Left lobe of liver (tissue), 2 donors: ENCODE data around the gene SNRPD2. TPM values are rescaled to one million over a fixed set of nuclear protein-coding genes. Genes with fewer than 3 reads are reported as not detected.
A peak's percentile ranks its signal among the peaks of the same experiment; 100 is the strongest.

Experiments
- ATAC-seq: fragments of 200-7000 bp; cut with Tn5 transposase; one replicate; pipeline ENCODE4 v1.9.1; 2020; ENCODE audit warnings: mild to moderate bottlenecking, moderate library complexity
- DNase-seq: peaks from one replicate; pipeline ENCODE4 v3.0.0-alpha.2; 2020; ENCODE audit warnings: low spot score
- total RNA-seq: library from RNA; stranded (reverse); gene quantifications from one replicate; pipeline ENCODE4 v1.2.1, GENCODE V29; 2021
- donor health status: DM: no; HTN: no; CAD: no; lungs with moderate emphysema.
- donor health status: DM: no; HTN: yes; CAD: no.

The SNRPD2 gene
- total RNA-seq, 1 donor from 2014 or later, result 91.2 TPM

DNA sequence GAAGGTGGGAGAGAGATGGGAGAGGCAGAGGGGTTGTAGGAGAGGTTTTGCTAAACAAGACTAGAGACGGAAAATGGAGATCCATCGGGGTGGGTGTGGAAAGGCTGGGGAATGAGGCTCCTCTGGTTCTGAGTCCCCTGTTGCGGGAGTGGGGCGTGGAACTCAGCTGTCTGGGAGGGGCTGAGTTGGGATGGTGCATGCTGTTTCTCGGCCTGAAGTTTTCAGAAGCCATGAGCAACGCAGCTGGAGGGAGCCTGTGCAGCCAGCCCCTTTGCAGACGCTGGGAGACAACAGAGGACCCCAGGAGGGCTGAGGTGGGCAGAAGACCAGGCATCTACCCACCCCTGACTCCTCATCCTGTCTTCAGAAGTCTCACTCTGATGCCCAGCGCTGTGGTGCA is 31.1 kb downstream of the SNRPD2 start:
- no peak for ATAC-seq
- no peak for DNase-seq

DNA sequence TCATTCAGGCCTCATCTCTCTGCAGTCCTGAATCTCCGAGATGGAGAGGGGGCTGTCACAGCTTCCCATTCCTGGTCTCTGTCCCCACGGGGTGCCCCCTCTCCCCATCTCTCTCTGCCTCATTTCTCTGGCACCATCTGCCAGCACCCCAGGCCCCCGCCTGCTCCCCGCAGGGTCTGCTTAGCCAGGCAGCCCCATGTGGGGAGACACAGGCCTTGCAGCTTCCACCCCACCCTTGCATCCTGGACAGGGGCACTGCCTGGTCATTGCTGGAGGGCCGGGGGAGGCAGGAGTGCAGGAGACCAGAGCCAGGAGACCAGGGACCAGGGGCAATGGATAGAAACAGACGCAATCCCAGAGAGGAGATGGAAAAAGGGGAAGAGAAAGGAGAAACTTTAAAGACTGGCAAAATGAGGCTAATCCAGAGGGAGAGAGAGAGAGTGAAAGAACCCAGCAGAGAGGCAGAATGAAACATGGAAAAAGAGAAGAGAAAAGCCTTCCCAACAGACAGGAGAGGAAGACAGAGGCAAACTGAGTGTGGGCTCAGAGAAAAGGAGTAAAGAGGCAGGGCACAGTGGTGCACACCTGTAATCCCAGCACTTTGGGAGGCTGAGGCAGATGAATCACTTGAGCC is 32.5 kb downstream of the SNRPD2 start:
- DNase-seq, result no peak
- ATAC-seq, result no peak

DNA sequence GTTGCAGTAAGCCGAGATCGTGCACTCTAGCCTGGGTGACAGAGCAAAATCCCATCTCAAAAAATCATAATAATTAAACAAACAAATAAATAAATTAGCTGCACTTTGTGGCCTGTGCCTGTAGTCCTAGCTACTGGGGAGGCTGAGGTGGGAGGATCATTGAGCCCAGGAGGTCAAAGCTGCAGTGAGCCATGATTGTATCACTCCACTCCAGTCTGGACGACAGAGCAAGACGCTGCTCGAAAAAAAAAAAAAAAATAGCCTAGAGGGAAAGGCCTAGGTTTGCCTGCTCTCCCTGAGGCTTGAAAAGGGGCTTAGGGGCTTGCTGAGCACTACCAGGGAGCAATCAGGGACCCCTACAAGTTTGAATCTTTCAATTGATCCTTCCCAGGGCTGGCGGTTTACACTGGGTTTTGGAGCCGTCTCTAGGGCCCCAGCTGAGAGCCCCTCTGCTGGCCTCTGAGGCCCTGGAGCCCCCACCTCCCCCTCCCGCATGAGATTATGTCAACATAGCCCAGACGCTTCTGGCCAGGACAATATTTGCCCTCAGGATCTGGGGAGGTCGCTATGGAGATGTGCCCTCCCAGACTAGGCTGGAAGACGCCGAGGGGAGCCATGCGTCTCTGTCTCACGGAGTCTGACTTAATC is 34.1 kb downstream of the SNRPD2 start:
- ATAC-seq (no peak), DNase-seq (no peak)

DNA sequence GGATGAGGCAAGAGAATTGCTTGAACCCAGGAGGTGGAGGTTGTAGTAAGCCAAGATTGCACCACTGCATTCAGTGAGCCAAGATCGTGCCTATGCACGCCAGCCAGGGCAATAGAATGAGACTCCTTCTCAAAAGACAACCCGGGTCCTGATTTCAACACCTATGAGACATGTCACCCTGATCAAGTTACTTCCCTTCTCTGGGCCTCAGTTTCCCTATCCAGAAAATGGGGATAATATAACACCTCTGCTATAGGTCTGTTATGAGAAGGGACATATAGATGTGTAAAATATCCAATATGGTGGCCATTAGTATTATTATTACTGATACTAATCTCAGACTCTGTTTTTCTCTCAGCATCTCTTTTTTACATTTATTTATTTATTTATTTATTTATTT is 36.7 kb downstream of the SNRPD2 start:
- ATAC-seq, result no peak

DNA sequence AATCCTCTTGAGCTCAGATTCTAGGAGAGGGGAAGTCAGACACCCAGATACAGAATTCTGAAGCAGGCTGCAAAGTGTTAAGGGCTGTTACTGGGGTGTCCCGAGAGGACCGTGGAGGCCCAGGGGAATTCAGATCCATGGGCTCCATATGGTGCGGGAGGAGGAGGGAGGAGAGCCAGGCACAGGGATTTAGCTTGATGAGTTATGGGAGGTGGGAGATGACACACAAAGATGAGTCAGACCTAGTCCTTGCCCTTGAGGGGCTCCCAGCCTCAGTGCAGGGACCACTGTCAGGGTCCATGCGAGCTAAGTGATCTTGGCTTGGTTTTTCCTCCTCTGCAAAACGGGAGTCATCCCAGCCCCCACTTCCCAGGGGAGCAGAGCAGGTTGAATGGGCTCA is 38.1 kb downstream of the SNRPD2 start:
- ATAC-seq (no peak), DNase-seq (no peak)

More for the DNA sequence above, 36.7 kb downstream of the SNRPD2 start:
- DNase-seq, result no peak

DNA sequence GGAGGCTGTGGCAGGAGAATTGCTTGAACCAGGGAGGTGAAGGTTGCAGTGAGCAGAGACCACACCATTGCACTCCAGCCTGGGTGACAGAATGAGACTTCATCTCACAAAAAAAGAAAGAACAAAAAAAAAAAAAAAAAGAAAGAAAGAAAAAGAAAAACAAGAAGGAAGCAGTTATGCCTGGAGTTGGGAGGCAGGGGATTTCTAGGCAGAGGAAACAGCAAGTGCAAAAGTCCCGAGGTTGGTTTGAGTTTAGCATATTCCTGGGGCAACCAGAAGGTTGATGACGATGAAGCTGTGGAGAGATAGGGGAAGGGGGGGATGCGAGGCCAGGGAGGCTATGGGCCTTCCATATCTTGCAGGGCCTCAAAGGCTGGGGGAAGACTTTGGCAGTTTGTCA is 41.0 kb downstream of the SNRPD2 start:
- DNase-seq, result no peak
- no peak for ATAC-seq

DNA sequence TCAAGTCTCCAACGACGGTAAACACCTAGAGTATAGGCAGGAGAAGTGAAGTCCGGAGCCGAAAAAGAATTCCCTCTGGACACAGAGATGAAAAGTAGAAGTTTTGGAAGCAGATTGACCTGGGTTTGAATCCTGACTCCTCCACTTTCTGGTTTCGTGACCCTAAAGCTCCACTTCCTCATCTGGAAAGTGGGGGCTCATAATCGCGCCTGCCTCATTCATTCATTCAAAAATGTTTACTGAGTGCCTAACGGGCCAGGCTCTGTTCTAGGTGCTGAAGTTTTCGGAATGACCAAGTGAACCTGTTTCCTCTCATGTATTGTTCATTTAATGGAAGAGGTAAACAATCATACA is 45.4 kb downstream of the SNRPD2 start:
- no peak for ATAC-seq
- no peak for DNase-seq

DNA sequence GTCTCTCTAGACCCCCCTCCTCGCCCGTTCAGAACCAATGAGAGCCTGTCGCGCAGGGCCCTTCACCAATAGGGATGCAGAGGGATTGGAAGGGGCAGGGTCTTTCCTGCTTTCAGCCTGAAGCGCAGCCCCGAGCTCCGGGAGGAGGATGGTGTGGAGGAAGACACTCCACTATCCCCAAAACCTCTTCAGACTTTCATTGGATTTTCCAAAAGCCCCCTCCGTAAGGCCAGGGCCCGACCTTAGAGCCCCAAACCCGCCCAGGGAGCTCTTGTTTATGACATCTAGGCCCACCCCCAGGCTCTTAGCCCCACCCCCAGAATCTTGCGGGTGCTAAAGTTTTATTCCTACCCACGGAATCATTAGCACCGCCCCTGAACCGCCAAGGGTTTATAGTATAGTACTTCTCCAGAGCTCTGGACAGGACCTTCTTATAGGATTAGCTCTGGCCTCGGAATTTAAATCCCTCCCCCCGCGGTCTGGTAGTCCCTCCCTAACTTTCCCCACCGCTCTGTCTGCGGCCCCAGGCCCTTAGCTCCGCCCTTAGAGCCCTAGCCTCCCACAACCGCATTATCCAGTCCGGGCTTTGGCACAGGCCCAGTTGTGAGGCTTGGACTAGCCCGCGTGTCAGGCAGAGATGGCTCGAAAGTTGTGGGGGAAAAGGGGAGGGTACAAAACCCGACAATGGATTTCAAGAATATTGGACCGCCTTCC is 46.0 kb downstream of the SNRPD2 start:
- no peak for DNase-seq
- peak; percentile 13 for ATAC-seq

DNA sequence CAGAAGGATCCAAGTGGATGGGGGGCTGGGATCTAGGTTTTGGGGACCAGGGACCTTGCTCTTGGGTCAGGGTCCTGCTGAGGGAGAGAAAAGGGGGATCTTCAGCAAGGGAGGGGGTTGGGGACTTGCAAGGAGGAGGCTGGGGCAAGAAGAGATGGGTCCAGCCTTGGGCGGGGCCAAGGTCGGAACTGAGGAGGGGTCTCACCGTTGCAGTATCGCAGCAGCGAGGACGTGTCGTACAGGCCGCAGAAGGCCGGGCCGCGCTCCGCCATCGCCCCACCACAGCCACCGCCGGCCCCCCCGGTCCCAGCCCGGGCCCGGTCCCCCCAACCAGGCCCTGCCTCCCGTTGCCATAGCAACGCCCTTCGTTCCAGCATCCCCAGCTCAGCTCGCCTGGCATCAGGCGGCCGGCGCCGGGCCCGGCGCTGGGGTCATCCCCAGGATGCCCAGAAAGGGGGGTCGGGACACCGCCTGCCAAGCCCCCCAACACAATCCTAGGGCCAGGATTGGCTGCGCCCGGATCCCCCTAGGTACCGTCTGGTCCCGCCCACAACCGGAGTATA is 46.6 kb downstream of the SNRPD2 start:
- no peak for DNase-seq
- ATAC-seq, result no peak

DNA sequence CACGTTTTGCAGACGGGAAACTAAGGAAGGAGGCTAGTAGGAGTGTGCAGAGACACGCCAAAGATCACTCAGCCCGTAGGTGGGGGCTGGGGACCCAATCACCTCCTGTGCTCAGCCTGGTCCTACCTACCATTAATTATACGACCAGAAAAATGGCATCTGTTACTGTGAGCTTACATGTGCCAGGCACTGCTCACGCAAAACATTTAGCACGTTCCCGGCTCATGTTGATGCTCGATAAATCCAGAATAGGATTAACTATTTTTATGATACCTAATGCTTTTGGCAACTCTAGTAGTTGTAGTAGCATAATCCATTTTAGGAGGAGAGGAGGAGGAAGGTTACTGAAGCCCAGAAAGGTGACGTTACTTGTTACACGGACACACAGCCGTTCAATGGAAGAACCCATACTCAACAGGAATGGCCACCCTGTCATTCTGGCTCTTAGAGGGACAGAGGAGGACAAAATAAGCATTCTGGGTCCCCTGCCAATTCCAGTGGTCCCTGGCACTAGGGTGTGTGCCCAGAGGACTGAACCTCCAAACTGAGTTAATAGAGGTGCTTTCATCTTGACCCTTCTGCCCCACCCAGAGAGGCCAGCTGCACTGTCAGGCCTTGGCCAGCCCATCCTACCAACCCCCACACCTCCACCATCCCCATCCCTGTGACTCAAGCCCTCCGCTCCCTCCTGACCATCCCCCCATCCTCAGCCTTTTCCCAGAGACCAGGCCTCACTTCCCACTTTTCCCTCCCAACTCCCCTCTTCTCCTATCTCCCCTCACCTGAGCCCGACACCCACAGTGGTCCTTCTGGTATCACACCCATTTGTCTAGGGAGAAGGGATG is 47.6 kb downstream of the SNRPD2 start:
- ATAC-seq (no peak), DNase-seq (no peak)

DNA sequence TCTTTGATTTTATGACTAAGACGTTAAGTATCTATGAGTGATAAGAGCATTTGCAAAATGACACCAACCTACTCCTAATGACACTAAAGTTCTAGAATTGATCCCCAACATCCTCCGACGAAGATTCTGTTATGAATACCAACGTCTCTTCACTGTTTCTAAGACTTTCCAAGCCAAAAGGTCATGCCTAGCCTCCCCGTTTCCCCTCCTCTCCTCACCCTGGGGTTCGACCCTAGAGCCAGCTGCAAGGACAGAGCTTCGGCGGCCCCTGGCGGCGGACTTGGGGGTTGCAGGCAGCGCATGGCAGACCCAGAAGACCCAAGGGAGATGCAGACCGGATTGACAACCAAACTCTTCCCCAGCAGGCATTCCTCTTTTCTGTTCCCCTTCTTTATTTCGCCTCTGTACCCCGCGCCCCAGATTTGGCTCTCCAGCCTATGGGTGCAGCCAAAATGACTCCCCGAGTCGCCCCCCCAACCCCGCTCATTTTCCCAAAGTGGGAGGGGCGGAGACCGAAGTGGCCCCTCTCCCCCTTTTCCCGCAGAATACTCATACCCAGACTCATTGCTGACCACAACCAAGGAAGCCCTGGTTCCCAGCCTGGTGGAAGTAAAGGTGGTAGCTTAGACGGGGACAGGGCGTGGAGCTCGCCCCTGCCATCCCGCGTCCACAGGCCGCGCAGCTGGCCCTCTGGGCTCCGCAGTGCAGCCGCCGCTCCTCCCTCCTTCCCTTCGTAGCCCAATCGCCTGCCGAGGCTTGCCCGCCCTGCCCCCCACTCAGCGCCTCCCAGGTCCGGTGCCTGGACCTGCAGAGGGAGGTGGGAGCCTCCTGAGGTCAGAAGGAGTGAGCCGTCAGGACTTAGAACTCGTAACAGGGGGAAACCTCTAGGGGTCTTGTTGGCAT is 48.5 kb downstream of the SNRPD2 start:
- DNase-seq (peak; percentile 83), ATAC-seq (peak; percentile 67)

DNA sequence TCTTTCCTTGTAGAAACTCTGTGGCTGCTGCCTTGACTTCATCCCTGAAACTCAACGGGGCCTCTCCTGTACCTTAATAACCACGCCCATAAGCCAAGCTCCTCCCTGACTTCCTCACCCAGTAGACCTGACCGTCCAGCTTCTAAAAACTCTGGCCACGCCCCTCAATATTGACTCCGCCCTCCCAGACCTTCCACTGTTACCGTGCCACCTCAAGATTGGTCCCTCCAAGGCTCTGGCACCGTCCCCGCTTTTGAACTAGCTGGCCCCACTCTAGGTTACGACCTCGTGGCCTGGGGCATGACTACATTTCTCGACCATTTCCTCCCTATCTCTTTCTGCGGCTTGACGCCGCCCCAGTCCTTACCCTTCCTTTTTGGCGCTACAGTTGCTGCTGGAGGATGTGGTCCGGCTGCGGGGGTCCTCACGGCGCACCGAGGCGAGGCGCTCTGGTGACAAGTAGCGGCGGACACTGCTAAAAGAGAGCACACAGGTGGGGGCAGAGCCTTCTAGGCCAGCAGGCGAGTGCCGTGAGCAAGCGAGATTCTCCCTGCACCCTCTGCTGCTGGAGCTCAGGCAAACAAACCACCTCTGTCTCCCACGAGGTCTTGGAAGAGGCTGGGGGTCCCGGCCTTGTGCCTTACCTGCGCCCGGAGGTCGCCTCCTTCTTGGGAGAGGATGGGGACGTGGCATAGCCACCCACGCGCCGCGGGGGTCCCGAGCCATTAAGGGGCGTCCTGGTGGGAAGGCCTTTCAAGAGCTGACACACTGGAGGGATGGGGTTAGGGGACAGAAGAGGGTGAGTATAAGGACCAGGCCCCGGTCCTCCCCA is 50.3 kb downstream of the SNRPD2 start:
- peak; percentile 79 for DNase-seq
- ATAC-seq, result peak; percentile 71

DNA sequence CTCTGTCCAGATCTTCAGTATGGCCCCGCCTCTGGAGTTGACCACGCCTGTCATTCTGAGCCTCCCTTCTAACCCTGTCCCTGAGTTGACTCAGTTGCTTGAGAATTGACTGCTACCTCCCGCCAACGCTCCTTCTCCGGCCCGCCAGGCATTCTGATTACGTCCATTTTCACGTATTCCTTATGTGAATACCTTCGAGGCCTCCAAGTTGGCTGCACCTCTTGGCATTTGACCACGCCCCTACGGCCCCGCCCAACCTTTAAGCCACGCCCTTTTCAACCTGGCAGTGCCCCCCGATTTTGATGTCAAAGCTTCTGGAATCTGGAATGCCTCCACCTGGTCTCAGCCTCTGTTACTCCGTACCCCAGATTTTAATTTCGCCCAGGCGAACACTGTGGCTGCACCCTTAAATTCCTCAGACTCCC is 50.9 kb downstream of the SNRPD2 start:
- DNase-seq (peak; percentile 52), ATAC-seq (no peak)

DNA sequence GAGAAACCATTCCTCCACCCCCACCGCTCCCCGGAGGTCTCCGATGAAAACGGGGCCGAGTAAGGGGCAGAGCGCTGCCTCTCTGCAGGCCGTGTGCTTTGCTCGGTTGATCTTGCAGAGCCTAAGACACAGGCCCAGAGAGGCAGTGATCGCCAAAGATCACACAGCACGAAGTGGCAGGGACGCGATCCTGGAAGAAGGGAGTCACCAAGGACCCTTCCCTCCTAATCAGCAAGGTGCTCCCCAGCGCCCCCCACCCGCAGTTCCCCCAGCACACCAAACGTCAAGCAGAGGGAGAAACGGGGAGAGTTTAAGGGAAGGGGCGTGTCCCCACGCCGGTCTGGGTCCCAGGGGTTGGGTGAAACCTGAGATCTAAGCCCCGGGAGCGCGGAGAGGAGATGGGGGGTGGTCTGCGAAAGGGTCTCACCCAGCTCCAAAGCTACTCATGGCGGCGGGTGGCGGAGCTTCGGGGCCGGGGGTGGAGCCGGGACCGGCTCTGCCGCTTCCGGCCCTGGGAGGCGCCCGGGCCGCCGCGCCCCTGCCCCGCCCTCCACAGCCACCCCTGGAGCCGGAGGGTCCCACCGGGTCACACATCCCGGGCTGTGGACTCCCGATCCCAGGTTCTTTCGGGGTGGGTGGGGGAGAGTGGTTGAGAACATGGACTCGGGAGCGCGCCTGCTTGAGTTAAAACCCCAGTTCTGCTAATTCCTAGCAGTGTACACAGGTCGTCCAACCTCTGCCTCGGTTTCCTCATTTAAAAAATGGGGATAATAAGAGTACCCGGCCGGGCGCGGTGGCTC is 52.6 kb downstream of the SNRPD2 start, which contains the start of gene EML2:
Gene EML2 (minus strand): TSS at position 468 of the 800 bp plus-strand sequence. CDS start 21 bp downstream, at position 447.
- peak; percentile 68 for ATAC-seq

DNA sequence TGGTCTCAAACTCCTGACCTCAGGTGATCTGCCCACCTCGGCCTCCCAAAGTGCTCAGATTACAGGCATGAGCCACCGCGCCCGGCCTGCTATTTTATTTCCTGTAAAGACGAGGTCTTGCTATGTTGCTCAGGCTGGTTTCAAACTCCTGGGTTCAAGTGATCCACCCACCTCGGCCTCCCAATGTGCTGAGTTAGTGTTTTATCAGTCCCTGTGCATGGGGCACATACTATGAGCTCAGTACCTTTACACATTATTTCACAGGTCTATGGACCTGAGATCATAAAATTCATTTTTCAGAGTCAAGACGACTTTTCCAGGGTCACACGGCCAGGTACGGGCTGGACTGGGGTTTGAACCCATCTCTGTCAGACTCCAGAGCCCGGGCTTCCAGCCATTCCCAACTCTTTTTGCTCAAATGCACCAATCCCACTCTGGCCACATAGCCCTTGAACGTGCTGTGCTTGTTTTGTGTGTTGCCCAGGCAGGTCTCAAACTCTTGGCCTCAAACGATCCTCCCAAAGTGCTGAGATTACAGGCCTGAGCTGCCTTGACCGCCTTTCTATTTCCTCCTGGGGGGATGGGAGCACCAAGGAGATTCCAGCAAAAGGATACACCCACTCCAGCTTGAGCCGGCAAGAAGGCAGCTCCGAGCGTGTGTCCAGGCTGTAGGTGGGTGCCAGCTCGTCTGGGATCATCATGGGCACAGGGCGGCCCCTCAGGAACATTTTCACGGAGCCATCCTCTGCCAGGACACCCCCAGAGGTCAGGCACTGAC is 53.7 kb downstream of the SNRPD2 start:
- no peak for DNase-seq

More for the DNA sequence above, 52.6 kb downstream of the SNRPD2 start, which contains the start of gene EML2:
- peak; percentile 54 for DNase-seq

More for the DNA sequence above, 53.7 kb downstream of the SNRPD2 start:
- no peak for ATAC-seq
